ENCODE results near the gene CDC42BPB. TPM values are rescaled to one million over a fixed set of nuclear protein-coding genes. Genes with fewer than 3 reads are reported as not detected.

The CDC42BPB gene
- total and polyA plus RNA-seq, 2 of the 4 experiments (the other 2 are of a cell fraction) = 49.1 to 81.4 TPM

GRCh38 chr14:102969901-102970300 is 87.4 kb downstream of the CDC42BPB start:
- BruUV-seq (replicated peaks) = no TSS peak
- peaks cover 73% of the 10 kb centered on the region for H3K36me3 ChIP-seq (ENCODE audit: control insufficient read depth, insufficient read depth, low read length)
- peaks cover 6% of the 10 kb centered on the region; the same call in 1 of the 2 replicates for H4K20me1 ChIP-seq (ENCODE audit: insufficient read depth, low read length)
- H2AK5ac ChIP-seq (ENCODE audit: low read depth, low read length) = no peak overlapping the region
- ATAC-seq (ENCODE audit: low read depth) = no peak
- no peaks in the 10 kb centered on the region for H3K27me3 ChIP-seq (ENCODE audit: control insufficient read depth, insufficient read depth, low read length)
- H2AK9ac ChIP-seq (replicated peaks; ENCODE audit: low read depth, low read length, poor library complexity) = no peak overlapping the region
- H4K8ac ChIP-seq (ENCODE audit: low read depth in 2 of 2, low read length in 2 of 2) = no peak overlapping the region
- H3K14ac ChIP-seq (replicated peaks; ENCODE audit: low read depth, low read length) = no peak overlapping the region
- H3K4me3 ChIP-seq (ENCODE audit: insufficient read depth, low read depth, low read length) = no peak overlapping the region
- 82% methylated on average over 4 of the region's 11 CpGs; no CpG with 5 or more reads in 1 of the 2 experiments for WGBS, 2 experiments (ENCODE audit: extremely low coverage in 2 of 2, insufficient read length in 1 of 2)
- POLR2A ChIA-PET (ENCODE audit: unreplicated experiment) = no interaction called here
- intact Hi-C loops (cut with micrococcal nuclease) = no loop called here
- H3K9me3 ChIP-seq (ENCODE audit: control insufficient read depth, insufficient read depth, low read length) = no peaks in the 10 kb centered on the region
- dilution Hi-C loops (cut with HindIII; ENCODE audit: low sequenced_read_pairs, unreplicated experiment) = no loop called here
- no peak overlapping the region for H2BK120ac ChIP-seq (ENCODE audit: low read depth, low read length)
- H2BK20ac ChIP-seq (ENCODE audit: low read depth, low read length) = no peak overlapping the region
- H2BK15ac ChIP-seq (ENCODE audit: low read depth, low read length) = no peak overlapping the region
- no peaks in the 10 kb centered on the region for H3K4me1 ChIP-seq (ENCODE audit: control insufficient read depth, insufficient read depth, low read length)
- H3K4me2 ChIP-seq (ENCODE audit: low read depth, low read length) = no peak overlapping the region
- H3K56ac ChIP-seq (ENCODE audit: extremely low read depth, insufficient read depth, low read length) = no peak overlapping the region
- H3K79me1 ChIP-seq (ENCODE audit: low read depth in 1 of 2, low read length in 2 of 2) = peaks cover 10 to 20% of the 10 kb centered on the region in 2 experiments; a peak in 2 of 4 replicates
- H3K23ac ChIP-seq (ENCODE audit: low read depth, low read length) = no peak overlapping the region
- H3K4ac ChIP-seq (ENCODE audit: low read depth, low read length) = no peak overlapping the region
- TF ChIP-seq SMC3 (IDR thresholded peaks at IDR 0.05; ENCODE audit: low read depth, low read length) = no peak
- TF ChIP-seq RFX5 (IDR thresholded peaks at IDR 0.05; ENCODE audit: low read depth, low read length) = no peak
- no peak for TF ChIP-seq RAD21 (IDR thresholded peaks at IDR 0.05; ENCODE audit: low read length)
- no peak for TF ChIP-seq POLR2A (IDR thresholded peaks at IDR 0.05; ENCODE audit: low read depth, low read length)
- no peak for TF ChIP-seq BHLHE40 (IDR thresholded peaks at IDR 0.05; ENCODE audit: low read depth, low read length)
- no peak for TF ChIP-seq USF2 (IDR thresholded peaks at IDR 0.05; ENCODE audit: low read depth, low read length)
- no peak for TF ChIP-seq FOS (IDR thresholded peaks at IDR 0.05; ENCODE audit: low read depth, low read length)
- no peak for TF ChIP-seq CEBPB (IDR thresholded peaks at IDR 0.05; ENCODE audit: low read depth, low read length)
- no peak for TF ChIP-seq NFE2L2 (IDR thresholded peaks at IDR 0.05; ENCODE audit: low read depth, low read length)
- no peak for TF ChIP-seq RCOR1 (IDR thresholded peaks at IDR 0.05; ENCODE audit: insufficient replicate concordance, low read length)
- TF ChIP-seq CHD1 (IDR thresholded peaks at IDR 0.05; ENCODE audit: low read depth, low read length) = no peak
- no peak for TF ChIP-seq MAZ (IDR thresholded peaks at IDR 0.05; ENCODE audit: borderline replicate concordance, low read depth, low read length)
- TF ChIP-seq CTCF (conservative IDR thresholded peaks at IDR 0.05; ENCODE audit: low read depth, low read length) = no peak
- no peak for TF ChIP-seq MAFK (IDR thresholded peaks at IDR 0.05; ENCODE audit: low read depth, low read length)
- no peak for TF ChIP-seq MXI1 (IDR thresholded peaks at IDR 0.05; ENCODE audit: borderline replicate concordance, low read depth, low read length)
- no peak overlapping the region for H3K27ac ChIP-seq (ENCODE audit: insufficient read depth, low read length)
- in situ Hi-C loops (cut with MboI; ENCODE audit: low sequenced_read_pairs) = no loop called here
- no peaks in the 10 kb centered on the region; the same call in 1 of the 2 replicates for H3K9me1 ChIP-seq (ENCODE audit: insufficient read depth, low read length)
- CTCF ChIA-PET = no interaction called here
- no peak overlapping the region for H2AFZ ChIP-seq (replicated peaks; ENCODE audit: low read length, poor library complexity)
- H3K18ac ChIP-seq (ENCODE audit: low read depth, low read length) = no peak overlapping the region
- no peak for DNase-seq
- H4K91ac ChIP-seq (ENCODE audit: insufficient read depth, low read depth, low read length) = no peak overlapping the region
- no peak overlapping the region for H3K9ac ChIP-seq (ENCODE audit: low read depth, low read length)
- H4K5ac ChIP-seq (ENCODE audit: low read depth, low read length) = no peak overlapping the region
- H2BK5ac ChIP-seq (ENCODE audit: low read depth, low read length, poor library complexity, severe bottlenecking) = no peak overlapping the region
